HG03442 (cell line): ENCODE measurements around the gene LENEP.

Source experiments
- ATAC-seq: cut with Tn5 transposase; IDR thresholded peaks from one replicate; pipeline ENCODE4 v1.9.1; 2021; ENCODE audit warnings: mild to moderate bottlenecking, moderate library complexity; ENCODE audit not compliant: unreplicated experiment

The LENEP gene

DNA sequence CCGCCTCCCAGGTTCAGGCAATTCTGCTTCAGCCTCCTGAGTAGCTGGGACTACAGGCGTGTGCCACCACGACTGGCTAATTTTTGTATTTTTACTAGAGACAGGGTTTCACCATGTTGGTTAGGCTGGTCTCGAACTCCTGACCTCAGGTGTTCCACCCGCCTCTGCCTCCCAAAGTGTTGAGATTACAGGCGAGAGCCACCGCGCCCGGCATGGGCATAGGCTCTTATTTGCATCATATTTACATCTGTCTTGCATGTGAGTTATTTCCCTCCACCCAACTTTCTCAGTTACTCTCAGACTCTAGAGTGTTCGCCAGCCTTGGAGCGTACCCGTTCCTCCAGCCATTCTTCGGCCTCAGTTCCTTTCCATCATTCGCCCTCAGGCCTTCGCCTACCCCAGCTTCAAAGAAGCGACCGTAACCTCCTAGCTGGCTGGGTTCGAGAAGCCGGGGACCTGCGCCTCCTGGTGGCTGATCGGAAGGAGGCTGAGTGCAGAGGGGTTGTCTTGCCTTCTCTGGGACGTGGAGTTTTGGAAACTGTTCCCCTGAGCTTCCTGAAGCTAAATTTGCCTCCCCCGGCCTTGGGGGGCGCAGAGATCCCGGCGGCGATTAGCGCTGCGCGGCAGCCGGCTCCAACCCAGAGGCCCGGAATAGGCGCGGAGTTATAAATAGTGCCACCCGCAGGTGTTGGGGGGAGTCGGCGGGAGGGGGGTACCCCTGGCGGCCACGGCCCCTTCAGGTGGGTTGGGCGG, 5.6 kb downstream of the LENEP start:
- no peak for ATAC-seq

- ATAC-seq = no peak
These were observed 6.4 kb downstream of the LENEP start for GRCh38 chr1:154999571-155000410.

DNA sequence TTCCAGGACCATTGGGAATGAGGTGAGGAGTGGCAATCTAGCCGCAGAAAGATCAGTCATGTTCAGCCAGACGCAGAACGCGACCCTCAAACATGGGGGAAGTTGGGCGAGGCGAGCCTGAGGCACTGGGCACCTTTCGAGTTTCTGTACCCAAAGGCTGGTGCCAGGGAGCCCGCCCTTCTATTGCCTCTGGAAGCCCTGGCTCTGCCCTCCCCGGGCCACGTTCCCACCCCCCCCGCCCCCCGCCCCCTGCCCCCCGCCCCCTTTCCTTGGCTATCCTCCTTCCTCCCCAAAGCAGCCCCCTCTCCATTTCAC, 7.0 kb downstream of the LENEP start:
- no peak for ATAC-seq

GRCh38 chr1:155000726-155001424, 7.5 kb downstream of the LENEP start:
- peak; percentile 35 for ATAC-seq

DNA sequence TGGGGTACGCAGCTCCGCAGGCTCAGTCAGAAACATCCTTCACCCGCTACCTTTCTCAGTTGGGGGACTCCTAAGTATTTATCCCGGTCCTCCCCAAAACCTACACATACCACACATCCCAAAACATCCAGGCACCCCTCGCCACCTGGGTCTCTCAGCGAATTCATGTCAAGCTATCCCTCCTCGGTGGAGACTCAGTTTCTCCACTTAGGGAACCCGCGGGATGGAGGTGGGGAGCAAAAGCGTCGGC, 8.0 kb downstream of the LENEP start:
- no peak for ATAC-seq

DNA sequence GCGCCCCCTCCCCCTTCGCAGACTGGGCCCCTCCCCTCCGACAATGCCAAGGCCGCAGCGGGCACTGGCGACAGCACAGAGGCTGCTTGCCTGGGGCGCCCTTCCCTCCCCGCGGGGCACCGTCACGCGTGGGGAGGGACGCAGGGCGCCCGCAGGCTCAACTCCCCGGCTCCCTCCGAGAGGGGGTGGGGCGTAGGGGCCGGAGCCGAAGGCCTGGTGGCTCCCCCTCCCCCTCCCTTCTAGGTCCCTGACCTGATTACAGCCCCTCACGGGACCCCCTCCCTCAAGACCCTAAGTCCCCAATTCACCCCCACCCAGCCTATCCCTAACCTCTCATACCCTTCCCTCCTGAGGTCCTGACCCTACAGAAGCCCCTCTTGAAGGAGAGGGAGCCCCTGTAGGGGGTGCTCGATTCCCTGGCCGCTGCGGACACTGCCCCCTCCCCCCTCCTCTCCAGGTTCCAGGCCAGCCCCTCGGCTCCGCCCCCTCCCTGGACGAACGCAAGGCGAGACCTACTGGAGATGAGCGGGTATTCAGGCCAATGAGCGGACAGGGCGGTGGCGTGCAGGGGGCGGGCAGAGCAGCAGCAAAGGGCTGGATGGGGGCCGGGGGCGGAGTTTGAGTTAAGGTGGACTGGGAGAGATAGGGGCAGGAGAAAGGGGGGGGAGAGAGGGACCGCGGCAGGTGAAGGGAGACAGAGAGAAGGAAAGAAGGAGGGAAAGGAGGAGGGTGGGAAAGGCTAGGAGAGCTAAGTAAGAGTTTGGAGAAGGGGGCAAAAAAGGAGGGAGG, 8.5 kb downstream of the LENEP start:
- peak; percentile 46 for ATAC-seq

- ATAC-seq = no peak
These were observed 9.3 kb downstream of the LENEP start, which contains the start of gene ZBTB7B for GRCh38 chr1:155002464-155003226. Gene ZBTB7B (plus strand): TSS chr1:155002802. CDS start chr1:155014661, 11,859 bp downstream.

DNA sequence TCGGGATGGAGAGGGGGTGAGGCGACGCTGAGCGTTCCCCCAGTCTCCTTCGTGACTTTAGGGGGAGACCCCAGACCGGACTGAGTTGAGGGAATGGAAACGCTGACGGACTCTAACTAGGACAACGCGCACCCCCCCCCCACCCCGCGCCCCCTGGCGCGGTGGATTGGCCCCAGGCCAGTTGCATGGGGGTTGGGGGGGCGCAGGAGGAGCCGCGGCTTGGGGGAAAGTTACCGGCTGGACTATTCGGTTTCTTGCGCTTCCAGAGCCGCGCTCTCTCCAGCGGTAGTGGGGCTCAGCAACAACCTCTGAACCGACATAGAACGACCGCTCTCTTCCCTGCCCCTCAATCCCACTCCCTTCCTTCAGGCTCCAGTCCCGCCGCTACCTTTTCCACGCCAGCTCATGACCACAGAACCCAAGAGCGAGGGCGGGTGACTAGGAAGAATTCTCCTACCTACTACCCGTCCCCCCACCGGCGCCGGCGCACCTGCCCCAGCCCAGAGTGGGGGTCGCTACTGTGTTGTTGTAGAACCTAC, 9.9 kb downstream of the LENEP start:
- no peak for ATAC-seq

DNA sequence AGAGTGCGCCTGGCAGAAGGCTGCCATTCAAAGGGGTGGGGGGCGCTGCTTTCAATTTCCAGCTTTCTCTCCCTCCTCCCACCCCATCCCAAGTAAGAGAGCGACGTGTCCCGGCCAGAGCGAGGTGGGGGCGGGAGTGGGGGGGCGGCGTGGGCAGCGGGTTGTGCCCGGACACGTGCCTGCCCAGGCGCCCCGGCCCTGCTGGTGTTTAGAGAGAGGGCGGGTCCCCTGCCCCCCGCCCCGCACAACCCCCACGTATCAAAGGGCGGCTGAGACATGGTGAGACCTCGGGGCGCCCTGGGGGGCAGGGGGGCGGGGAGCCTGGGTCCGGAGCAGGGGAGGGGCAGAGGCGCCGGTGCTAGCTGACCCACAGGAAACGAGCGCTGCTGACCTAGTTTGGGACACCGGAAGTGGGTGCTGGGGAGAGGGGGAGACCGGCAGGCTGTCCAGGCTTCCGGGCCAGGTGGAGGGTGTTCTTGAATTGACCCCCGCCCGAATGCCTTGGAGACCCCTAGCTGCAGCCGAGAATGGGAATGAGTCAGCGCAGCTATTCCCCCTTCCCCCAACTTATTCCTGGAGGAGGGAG, 10.5 kb downstream of the LENEP start:
- ATAC-seq = no peak

- no peak for ATAC-seq
These were observed 11.1 kb downstream of the LENEP start for GRCh38 chr1:155004352-155005075.

- no peak for ATAC-seq
These were observed 12.0 kb downstream of the LENEP start for GRCh38 chr1:155005076-155006011.

DNA sequence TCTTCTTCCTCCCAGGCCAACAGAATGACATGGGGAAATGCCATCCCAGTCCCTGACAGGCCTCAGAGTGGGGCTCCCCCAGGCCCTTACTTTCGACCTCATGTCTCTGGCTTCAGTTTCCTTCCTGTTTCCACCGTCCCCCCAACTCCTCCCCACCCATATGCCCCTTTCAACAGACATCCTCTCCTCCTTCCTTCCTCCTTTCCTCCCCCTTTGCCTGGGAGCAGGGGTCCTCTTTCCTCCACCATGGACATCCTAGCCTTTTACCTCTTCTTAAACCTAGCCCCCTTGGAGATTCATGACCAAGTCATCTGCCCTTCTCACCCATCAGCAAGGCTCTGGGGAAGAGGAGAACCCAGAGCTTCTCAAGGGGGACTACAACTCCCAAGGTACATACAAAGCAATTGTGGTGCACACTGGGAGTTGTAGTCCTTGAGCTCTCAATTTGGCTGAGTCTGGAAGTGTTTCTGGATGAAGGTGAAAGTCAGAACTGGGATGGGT, 13.3 kb downstream of the LENEP start:
- no peak for ATAC-seq

GRCh38 chr1:155007251-155007828, 14.0 kb downstream of the LENEP start:
- no peak for ATAC-seq

DNA sequence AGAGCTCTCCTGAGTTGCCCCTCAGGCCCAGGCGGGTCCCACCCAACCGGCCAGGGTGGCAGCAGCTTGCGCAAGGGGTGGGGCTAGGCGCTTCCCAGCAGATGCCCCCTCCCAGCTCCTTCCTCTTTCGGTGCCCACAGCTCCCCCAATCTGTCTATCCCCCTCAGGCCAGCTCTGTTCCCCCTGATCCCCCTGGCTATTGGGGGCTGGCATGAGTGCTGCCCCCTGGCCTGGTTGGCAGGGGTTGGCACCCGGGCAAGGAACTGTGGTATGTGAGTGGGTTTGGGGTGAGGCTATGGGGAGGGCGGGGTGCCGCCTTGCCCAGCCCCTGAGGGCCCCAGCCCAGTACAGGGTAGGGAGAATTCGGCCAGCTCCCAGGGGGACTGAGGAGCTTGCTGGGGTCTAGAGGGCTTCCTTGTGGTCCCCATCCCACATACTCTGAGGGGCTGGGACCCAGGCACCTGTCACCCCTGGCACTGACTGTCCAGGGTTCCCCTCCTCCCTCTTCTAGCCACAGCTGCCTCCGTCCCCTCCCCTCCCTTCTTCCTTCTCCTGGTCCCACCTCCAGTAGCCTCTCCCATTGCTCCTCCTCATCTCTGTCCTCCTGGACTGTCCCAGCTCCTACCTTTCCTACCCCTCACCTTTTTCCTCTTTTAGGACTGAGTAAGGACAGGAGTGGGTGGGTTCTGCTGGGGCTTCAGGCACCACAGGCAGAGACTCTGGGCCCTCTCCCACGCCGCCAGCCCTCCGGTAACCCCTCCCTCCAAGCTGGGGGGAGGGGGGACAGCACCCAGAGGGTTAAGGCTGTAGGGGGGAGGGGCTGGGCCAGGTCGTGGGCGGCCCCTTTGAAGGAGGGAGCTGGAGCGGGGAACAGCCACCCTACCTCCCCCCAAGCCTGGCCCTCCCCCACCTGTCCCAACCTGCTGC, 14.9 kb downstream of the LENEP start:
- ATAC-seq = no peak

- ATAC-seq = no peak
These were observed 15.9 kb downstream of the LENEP start for GRCh38 chr1:155009221-155009711.

DNA sequence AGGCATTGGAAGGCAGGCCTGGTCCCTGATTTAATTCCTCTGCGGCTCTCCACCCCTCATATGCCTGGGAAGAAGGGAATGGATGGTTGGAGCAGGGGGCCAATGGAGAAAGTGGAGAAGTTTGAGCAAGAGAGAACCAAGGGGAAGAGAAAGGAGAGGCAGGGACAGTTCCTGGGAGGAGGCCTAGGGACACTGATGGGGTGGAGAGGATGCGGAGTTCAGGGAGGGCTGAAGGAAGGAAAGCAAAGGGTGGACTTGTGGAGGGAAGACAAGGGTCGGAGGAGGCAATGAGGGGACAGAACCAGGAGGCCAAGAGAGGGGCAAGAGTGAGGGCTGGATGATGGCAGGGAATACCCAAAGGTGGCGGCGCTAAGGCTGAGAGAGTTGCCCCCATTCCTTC, 16.4 kb downstream of the LENEP start:
- ATAC-seq = no peak
